NCI-H2107 treated with DMSO at 0.1 percent for 48 hours (cell line): ENCODE results near the gene PSMB7.
"Not testable (repeated sequence)": the region's sequence is repeated elsewhere in the genome, so short reads cannot be mapped to it uniquely, and the experiment has no call there.

ENCODE experiments used
- DNase-seq: peaks from one replicate; lab custom pipeline; 2025; ENCODE audit not compliant: unreplicated experiment; lab: John Stamatoyannopoulos, UW

PSMB7 gene

DNA sequence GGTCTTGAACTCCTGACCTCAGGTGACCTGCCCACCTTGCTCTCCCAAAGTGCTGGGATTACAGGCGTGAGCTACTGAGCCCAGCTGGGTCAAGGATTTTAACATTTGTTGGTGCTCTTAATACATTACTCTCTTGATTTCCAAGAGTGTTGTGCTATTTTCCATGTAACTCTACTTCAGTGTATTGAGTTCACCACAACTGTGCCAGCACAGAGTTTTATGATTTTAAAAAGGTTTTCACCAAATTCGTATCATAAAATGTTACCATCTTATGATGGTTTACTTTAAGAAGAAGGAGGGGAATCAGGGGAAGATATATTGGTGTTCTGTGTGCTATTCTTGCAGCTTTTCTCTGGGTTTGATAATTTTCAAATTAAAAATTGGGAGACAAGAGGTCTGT lies 28.4 kb upstream of the PSMB7 start:
- no peak for DNase-seq

DNA sequence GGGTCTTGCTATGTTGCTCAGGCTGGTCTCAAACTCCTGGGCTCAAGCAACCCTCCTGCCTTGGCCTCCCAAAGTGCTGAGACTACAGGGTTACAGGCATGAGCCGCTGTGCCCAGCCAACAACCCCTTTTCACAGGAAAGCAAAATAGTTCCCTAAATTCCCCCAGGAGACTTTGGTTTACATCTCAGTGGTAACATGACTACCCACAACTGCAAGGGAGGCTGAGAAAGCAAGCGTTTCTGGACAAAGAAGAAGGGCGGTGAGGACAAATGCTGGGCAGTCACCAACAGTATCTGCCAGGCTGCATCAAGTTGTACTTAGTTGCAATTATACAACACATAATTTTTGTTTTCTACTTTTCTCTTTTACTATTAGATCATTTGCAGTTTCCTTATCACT lies 27.6 kb upstream of the PSMB7 start:
- peak; percentile 2 for DNase-seq

DNA sequence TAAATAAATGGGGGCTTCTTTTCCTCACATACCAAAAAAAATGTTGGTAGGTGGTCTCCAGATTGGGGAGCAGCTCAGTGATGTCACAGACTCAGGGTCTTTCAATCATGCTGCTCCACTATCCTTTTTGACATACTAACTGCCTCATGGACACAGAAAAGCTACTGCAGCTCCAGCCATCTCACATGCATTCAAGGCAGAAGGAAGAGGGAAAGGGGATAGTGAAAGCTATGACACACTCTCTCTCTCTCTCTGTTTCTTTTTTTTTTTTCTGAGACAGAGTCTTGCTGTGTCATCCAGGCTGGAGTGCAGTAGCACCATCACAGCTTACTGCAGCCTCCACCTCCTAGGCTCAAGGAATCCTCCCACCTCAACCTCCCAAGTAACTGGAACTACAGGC lies 27.1 kb upstream of the PSMB7 start:
- DNase-seq, result no peak

DNA sequence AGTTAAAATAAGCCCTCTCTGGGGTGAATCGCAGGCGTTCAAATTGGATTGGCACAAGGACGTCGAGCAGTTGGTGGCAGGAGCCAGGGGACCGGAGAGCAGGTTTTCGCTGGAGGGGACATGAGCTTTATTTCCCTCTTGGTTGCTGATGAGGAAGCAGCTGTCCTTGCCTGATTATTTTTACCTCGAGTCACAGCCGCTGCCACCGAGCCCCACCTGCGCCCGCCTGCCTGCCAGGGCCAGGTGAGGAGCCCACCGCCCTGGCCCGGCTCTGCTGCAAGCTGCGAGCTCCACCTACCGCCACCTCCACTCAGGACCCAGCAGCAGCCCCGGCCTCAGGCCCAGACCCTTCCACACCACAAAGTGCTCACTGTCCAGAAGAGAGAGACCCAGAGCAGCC lies 26.0 kb upstream of the PSMB7 start:
- no peak for DNase-seq

DNA sequence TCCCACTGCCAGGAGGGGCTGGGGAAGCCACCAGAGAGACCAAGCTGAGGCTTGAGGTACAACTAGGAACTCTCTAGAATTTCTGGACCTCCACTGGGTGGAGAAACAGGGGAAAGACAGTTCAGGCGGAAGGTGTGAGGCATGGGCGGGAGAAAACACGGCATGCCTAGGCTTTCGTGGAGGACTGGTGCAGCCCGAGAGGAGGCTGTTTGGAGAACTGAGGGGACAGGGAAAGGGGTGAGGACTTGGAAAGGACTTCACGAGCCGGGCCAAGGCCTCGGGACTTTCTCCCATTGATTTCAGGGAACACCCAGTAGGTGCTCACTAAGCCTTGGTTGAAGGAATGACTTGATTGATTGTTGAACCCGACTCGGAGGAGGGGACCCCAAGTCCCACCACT lies 25.5 kb upstream of the PSMB7 start:
- no peak for DNase-seq

DNA sequence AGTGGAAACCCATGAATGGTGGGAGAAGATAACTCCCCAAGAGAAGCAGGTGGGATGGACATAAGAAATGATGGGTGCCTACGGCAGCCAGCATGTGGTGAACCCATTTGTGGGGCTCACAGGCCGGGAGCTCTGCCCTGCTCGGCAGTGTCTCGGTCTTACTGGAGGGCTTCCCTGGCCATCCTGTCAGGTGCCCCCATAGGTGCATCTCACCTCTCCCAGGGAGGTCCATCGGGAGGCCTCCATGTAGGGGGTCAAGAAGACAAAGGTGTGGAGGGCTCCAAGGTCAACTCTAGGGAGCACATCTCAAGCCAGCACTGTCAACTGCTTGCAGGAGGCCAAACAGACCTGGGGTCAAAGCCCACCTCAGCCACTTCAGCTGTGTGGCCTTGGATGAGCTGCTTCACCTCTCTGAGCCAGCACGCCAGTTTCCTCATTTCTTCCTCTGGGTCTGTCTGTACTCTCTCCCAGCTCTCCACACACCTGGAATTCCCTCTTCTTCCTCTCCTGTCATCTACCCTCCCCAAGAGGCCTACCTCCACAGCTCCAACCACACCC lies 24.5 kb upstream of the PSMB7 start:
- no peak for DNase-seq

DNA sequence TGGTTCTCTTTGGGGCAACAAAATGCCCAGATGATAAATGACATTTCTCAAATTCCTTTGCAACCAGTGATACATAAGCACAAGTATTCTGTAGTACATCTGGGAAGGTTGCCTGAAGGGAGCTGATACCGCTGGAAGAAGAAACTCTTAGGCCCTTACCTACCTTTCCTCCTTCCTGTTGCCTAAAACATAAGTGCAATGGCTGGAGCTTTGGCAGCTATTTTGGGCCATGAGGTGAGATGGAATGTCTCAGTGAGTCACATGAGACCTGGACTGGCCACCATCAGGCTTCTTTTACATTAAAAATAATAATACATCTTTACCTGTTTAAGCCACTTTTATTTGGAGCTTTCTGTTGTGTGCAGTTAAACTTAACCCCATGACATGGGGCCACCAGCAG lies 23.8 kb upstream of the PSMB7 start:
- no peak for DNase-seq

DNA sequence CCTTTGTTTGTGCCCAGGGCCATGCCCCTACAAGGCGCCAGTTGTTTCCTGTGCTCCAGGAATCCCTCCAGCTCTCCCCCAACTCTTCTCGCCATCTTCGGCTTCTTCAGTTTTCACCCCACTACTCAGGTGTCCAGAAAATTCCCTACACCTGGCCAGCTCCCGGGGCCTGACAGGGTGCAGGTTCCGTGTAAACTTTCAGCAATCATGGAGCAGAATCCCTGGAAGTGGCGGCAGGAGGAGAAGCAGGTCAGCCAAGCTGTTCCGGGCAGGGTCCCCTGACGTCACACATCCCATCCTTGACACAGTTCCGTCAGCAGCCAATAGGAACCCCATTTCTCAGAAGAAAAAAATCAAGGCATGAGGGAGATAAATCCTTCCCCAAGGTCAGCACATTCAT lies 22.8 kb upstream of the PSMB7 start:
- DNase-seq, result no peak

DNA sequence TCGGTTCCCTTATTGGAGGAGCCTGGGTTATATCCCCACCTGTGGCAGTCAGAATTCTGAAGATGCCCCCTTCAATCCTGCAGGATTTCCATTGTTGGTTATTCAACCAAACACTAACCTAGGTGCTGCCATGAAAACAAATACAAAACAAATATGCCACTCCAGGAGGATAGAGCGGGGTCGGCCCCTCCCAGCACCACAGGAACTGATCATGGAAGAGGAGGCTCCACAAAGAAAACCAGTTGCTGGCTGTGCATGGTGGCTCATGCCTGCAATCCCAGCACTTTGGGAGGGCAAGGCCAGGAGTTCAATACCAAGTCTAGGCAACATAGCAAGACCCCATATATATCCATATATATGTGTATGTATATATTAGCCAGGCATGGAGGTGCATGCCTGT lies 21.8 kb upstream of the PSMB7 start:
- DNase-seq, result peak; percentile 2

DNA sequence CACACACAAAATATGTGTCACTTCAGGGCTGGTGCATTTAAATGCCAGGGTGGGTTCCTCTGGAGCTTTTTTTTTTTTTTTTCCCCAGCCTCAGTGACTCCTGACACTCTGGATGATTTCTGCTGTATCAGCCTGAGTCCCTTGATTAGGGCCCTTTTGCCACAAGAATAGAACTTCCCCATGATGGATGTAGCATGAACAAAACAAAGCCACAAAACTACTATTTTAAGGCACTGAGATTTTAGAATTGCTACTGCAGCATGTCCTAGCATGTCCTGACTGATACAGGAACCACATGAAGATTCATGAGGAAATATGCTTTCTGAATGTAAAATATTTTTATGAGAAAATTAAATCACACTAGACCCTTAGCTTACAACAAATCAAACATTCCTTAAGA lies 21.1 kb upstream of the PSMB7 start:
- DNase-seq, result no peak

DNA sequence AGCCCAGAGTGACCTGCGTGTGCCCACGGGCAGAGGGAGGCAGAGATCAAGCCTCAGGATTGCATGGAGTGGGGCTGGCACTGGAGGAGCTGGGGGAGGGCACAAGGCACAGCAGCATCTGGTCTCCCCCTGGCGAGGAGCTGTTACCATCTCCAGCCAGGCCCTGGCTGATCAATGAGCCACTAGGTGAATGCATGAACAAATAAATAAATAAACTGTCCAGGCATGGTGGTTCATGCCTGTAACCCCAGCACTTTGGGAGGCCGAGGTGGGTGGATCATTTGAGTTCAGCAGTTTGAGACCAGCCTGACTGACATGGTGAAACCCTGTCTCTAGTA lies 14.3 kb upstream of the PSMB7 start:
- no peak for DNase-seq

DNA sequence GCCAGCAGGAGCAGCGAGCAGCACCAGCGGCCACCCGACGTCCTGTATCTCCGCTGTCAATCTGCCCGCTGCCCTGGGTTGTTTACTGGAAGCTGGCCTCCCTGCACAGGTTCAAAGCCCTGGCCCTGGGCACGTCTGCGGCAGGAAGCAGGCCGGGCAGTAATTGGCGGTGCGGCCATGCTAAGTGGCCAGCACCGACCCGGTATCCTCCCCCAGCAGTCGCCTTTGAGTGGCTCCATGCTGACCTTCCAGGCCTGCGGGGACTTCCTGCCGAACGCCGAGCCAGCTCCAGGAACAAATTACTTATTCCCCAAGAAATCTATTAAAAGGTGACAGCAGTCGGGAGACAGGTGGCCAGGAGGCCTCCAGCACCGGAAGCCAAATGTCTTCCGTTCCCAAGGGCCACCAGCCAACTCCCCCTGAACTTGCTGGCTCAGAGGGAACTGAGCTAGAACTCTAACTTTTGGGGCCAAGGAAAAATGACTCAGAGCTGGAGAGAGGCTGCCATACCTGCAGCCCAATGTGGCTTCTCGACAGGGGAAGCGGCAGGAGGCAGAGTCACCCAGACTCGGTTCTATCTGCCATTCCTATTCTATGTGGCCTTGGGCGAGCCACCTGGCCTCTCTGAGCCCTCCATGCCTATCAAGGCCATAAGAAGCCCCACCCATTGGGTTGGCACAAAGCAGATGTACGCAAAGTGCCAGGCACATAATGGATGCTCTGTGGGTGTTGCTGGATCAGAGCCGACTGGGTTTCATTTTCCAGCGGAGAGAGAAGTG lies 13.7 kb upstream of the PSMB7 start:
- peak; percentile 63 for DNase-seq

DNA sequence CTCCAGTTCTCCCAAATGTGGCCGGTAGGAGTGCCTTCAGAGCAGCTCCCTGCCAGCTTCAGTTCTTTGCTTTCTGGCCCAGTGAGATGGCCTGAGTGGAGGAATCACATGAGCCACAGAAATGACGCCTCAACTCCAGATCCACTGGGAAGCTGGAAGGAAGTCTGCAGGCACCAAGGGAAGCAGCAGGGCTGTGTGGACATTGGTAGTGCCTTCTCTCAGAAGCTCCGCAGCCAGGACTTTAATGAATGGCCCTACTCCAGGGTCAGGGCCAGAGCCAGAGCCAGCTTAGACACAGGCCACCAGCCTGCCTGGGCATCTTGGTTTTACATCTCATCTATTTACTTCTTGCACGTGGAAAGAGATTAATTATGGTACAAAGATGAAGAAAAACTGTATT lies 12.0 kb upstream of the PSMB7 start:
- DNase-seq, result no peak

DNA sequence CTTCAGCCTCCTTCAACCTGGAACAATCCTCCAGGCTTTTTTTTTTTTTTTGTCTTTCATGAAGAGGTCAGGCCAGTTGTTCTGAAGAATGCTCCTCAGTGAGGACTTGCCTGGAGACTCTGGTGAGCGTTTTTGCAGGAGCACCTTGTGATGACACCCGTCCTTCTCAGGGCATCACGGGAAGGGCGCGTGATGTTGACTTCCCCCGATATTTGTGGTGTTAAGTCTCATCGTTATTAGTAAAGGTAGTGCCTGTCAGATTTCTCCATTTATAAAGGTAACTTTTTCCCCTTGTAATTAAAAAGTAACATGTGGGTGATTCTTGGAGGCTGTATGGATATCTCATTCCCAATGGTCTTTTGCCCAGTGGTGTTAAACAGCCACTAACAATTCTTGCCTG lies 11.1 kb upstream of the PSMB7 start:
- no peak for DNase-seq

DNA sequence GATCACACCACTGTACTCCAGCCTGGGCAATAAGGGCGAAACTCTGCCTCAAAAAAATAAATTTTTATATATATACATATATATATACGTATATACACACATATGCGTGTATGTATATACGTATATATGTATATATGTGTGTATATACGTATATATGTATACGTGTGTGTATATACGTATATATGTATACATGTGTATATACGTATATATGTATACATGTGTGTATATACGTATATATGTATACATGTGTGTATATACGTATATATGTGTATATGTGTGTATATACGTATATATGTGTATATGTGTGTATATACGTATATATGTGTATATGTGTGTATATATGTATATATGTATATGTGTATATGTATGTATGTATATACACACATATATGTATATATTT lies 10.5 kb upstream of the PSMB7 start:
- not testable (repeated sequence) for DNase-seq

DNA sequence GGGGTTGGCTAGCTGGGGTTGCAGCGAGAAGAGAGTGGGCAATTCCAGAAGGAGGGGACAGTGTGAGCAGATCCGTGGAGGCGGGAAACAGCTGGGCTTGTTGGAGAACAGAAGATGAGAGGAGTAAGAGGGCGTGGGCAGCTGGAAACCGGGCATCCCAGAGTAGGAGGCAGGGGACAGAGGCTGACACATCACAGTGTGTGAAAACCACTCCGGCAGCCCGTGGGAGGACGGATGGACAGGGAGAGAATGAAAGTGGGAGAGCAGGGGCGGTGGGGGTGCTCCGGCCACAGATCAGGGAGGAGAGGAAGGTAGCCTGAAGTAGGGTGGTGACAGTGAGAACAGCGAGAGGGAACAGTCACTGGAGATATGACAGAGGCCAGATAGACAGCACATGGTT lies 8.3 kb upstream of the PSMB7 start:
- no peak for DNase-seq

DNA sequence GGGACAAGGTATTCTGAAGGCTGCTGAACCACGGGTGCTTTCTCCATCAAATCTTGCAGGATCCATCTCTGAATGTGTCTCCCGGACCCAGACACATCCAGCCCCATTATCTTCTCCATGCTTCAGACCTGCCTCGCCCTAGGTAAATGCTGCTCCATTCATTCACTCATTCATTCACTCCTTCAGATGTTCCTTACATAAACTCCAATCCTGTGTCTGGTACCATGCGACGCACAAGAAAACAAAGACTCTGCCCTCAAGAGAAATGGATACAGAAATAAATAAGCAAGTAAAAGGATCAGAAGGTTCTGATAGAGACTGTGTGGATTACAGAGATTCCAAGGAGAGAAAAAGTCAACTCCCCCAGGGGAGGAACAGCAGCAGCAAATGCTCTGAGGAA lies 7.9 kb upstream of the PSMB7 start:
- DNase-seq, result no peak

DNA sequence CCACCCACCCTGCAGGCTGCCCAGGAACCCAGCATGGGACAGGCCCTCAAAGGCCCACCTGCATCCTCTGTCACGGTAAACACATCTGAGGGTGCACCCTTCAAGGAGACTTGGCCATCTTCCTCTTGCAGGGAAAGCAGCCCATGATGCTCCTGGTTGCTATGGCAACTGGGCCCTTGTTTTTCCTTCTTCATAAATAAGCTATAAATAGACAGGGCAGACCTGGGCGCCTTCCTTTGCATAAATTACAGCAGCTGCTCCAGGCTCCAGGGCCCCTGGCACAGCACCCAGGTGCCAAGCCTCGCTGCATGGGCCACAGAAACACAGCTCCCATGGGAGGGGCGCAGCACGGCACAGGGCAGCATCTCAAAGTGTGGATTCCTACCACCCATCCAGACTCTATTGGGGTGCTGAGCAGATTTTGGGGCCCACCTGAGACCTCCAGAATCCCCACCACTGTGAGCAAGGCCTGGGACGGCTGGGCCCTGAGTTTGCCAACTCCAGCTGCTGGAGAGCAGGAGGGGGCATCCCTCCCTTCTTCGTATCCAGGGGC lies 5.8 kb upstream of the PSMB7 start:
- peak; percentile 63 for DNase-seq

DNA sequence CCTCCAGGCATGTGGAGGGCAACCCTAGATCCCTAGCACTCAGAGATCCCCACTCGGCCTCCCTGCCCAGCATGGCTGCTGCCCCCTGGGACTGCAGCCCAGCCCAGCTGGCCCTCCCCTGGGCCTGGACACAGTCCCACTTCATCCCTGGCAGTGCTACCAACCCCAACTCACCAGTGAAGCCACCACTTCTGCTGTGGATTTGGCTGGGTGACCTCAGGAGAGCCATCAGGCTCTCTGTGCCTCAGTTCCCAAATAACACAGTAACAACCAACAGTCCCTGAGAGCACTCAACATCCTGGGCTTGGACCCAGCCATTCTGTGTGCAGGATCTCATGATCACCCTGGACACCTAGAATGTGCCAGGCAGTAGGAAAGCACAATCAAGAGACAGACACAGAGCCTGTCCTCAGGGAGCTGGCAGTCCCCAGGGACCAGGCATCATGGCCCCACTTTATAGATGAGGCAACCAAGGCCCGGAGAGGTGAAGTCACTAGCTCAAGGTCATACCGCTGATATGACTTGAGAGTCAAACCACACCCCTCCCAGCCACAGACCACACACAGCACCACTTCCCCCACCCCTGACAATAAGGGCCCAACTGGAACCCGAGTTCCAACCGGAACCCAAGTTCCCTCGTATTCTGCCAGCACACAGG lies 4.7 kb upstream of the PSMB7 start:
- no peak for DNase-seq

DNA sequence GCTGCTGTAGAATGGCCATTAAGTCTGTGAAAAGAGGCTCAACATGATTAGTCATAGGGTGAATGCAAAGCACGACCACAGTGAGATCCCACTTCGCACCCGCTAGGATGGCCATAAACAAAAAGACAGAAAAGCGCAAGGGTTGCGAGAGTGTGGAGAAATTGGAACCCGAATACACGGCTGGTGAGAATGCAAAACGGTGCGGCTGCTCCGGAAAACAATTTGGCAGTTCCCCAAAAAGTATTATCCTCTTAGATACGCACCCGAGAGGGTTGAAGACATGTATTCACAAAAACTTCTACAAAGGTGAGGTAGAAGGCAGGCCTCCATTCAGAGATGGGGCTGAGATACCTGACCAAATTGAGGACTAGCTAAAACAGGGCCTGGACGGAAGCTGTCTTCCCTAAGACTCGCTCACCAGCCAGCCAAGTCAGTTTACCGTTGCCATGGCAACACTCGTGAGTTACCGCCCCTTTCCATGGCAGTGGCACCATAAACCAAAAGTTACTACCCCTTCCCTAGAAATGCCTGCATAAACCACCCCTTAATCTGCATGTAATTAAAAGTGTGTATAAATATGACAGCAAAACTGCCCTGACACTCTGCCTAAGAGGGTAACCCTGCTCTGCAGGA lies 726 bp upstream of the PSMB7 start:
- no peak for DNase-seq

DNA sequence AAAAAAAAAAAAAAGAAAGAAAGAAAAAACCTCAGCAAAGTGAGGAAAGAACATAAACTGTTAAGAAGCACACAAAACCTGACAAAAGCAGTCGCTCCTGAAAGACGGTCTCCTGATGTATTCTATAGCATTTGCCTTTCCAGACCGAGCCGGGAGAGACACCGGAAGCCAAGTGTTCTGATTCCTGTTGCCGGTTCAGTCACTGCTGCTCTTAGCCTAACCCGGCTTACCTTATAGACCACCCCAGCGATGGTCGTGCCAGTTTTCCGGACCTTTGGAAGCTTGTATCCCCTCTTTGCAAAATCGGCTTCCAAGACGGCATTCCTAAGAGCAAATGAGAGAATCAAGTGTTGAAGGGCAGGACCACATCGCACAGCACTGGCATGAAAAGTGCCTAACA lies 630 bp downstream of the PSMB7 start:
- no peak for DNase-seq

DNA sequence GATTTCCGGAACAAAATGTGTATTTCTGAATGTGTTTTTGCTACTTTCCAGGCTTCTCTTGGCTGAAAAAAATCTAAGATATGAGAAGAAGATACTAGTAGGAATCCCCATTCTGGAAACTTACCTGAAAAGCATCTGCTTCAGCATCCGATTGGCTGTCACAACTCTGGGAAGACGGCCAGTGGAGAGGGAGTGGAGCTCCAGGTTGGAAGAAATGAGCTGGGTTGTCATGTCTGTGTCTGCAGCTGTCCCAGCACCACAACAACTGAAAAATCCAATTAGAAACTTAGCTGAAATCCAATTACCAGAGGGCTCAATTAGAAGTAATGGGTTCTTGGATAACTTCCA lies 3.0 kb downstream of the PSMB7 start:
- no peak for DNase-seq
